D721Med (cell line): ENCODE data around the gene HES2.

ENCODE experiments used
- DNase-seq: peaks from one replicate; pipeline ENCODE4 v3.0.0; 2011; ENCODE audit warnings: low spot score; ENCODE audit not compliant: insufficient read length
- FAIRE-seq: peaks from 2 replicates; lab custom pipeline; 2011; peaks lifted over from hg19 to GRCh38; lab: Jason Lieb, UNC
- TF ChIP-seq, protein P1 (sequence below): IDR thresholded peaks from 2 replicates; pipeline ENCODE4 v1.5.1; 2012; ENCODE audit warnings: mild to moderate bottlenecking, control low read depth; ENCODE audit not compliant: insufficient read depth; ENCODE audit errors: missing control alignments

The HES2 gene

DNA sequence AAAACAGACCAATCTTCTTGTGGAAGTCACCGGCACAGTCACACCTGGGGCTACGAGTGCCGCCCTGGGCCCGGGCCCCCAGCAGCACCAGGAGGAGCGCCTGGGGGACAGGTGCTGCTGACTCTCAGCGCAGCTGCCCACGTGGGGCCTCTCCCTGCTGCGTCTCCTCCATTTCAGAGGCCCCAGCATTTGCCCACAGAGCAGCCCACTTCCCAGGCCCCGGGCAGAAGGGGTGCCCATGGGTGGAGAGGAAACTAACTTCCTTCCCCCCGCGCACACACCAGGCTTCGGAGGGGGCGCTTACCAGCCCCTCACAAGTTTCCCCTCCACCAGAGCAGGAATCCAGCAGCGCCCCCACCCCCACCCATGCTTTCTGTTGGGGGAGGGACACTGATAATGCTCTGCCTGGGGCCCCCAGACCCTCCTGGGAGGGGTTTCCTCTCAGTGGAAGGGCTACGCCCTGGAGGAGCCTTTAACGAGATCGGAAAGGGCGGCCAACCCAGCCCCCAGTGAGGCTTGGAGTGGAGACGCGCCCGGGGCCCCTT, 45.8 kb upstream of the HES2 start:
- TF ChIP-seq, protein P1, sequence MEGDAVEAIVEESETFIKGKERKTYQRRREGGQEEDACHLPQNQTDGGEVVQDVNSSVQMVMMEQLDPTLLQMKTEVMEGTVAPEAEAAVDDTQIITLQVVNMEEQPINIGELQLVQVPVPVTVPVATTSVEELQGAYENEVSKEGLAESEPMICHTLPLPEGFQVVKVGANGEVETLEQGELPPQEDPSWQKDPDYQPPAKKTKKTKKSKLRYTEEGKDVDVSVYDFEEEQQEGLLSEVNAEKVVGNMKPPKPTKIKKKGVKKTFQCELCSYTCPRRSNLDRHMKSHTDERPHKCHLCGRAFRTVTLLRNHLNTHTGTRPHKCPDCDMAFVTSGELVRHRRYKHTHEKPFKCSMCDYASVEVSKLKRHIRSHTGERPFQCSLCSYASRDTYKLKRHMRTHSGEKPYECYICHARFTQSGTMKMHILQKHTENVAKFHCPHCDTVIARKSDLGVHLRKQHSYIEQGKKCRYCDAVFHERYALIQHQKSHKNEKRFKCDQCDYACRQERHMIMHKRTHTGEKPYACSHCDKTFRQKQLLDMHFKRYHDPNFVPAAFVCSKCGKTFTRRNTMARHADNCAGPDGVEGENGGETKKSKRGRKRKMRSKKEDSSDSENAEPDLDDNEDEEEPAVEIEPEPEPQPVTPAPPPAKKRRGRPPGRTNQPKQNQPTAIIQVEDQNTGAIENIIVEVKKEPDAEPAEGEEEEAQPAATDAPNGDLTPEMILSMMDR: no peak
- FAIRE-seq: no peak
- no peak for DNase-seq

DNA sequence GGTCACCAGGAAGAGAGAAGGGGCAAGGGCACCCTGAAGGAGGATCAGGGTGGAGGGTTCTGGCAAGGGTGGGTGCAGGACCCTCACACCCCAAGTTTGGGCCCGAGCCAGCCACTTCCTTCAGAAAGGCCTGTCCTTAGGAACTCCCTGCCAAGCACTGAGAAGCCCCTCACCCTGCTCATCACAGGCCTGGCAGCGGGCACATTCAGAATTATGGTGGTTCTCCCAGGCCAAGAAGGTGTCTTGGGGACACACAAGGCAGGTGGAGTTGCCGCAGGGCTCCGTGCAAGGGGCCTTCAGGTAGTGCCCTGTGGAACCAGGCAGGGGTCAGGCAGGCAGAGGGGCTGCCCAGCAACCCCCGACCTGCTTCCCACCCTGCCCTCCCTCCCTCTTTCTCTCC, 45.2 kb upstream of the HES2 start:
- TF ChIP-seq, protein P1: no peak
- no peak for FAIRE-seq
- no peak for DNase-seq

- TF ChIP-seq, protein P1: no peak
- DNase-seq (no peak), FAIRE-seq (no peak)
These were observed 44.8 kb upstream of the HES2 start for GRCh38 chr1:6464514-6464836.

GRCh38 chr1:6463120-6463412, 43.3 kb upstream of the HES2 start:
- no peak for FAIRE-seq
- DNase-seq: no peak
- TF ChIP-seq, protein P1: no peak

DNA sequence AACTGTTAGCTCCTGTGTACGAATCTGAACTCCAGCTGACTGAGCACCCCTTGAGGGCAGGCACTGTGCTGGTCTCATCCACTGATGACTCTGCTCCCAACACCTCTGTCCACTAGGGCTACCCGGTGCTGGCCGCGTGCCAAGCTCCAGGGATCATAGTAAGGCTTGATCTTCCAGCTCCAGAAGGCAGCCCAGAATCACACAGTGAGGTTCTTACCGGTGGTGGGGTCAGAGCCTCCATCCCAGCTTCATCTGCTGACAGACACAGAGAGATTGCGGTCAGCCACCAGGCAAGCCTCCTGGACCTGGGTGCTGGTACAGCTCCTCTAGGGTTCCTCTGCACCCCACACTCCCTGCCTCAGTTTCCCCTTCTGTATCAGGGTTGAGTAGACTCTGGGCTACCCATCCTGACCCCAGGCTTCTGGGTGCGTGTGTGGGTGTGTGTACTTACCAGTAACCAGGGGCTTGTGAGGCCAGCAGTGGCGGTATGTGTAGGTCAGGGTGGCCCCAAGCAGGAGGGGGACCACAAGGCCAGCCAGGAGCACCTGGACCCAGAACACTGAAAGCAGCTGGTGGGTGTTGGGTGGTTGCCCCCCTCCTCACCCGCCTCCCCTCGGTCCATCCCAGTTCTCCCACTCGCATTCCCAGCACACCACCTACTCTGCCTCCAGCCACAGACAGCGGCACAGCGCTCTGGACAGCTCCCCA, 42.8 kb upstream of the HES2 start:
- TF ChIP-seq, protein P1: no peak
- no peak for DNase-seq
- FAIRE-seq: no peak

DNA sequence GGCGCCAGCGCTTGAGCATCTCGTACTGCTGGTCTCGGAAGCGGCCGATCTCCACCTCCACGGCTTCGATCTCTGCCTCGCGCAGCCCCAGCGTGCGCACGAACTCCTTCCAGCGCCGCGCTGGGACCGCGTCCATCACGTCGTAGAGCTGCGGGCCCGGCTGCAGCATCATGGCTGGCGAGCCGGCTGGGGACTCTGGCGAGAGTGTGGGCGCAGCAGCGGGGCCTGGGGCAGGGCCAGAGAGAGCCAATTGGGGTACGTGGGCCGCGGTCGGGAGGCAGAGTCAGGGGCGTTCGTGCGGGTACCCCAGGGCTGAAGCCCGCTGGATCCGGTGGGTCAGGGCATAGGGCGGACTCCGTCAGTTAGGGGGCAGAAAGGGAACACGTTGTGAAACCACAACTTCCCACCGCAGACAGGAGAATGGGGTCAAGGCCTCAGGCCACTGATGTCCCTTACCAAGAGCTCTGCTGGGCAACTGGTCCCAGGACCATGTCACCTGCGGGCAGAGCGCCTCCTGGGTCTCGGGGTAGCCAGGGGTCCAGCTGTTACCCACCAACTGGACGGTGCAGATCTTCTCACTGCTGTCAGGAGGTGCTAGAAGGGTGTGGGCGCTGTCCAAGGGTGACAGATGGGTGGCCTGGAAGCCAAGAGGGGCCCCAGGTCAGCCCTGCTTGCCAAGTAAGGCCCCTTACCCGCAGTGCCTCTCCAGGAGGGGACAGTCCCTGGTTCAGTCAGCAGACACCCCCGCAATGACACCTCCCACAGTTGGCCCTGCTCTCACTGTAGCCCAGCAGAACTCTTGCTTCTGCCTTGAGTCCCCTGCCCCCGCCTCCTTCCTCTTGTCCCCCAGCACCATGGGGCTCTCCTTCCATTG, 42.1 kb upstream of the HES2 start:
- TF ChIP-seq, protein P1: no peak
- DNase-seq (no peak), FAIRE-seq (no peak)

GRCh38 chr1:6461051-6461530, 41.4 kb upstream of the HES2 start:
- no peak for DNase-seq
- FAIRE-seq: no peak
- TF ChIP-seq, protein P1: no peak
